RWPE2 (cell line): ENCODE results near the gene AGPAT1.

ENCODE experiments used
- ATAC-seq: fragments of 200-7000 bp; cut with Tn5 transposase; 3 replicates; pipeline ENCODE4 v1.9.1; 2021; ENCODE audit warnings: low read depth
- DNase-seq: peaks from one replicate; pipeline ENCODE4 v3.0.0-alpha.2; 2020; ENCODE audit warnings: low spot score
- H3K27ac ChIP-seq: fragments of 450-650 bp; 2 replicates; pipeline ENCODE4 v1.5.1; 2017; ENCODE audit warnings: mild to moderate bottlenecking; ENCODE audit not compliant: poor library complexity, severe bottlenecking
- H3K27me3 ChIP-seq: fragments of 250-450 bp; sonication (Bioruptor Pico); 2 replicates; pipeline ENCODE4 v1.5.1; 2021; ENCODE audit warnings: mild to moderate bottlenecking, moderate library complexity; ENCODE audit not compliant: insufficient read depth, poor library complexity, severe bottlenecking
- H3K36me3 ChIP-seq: fragments of 250-450 bp; sonication (Bioruptor Pico); 2 replicates; pipeline ENCODE4 v1.5.1; 2020; ENCODE audit warnings: low read depth, mild to moderate bottlenecking, moderate library complexity
- H3K4me1 ChIP-seq: fragments of 250-450 bp; sonication (Bioruptor Pico); 2 replicates; pipeline ENCODE4 v1.5.1; 2021; ENCODE audit warnings: mild to moderate bottlenecking, moderate library complexity; ENCODE audit not compliant: insufficient read depth, poor library complexity, severe bottlenecking
- H3K4me3 ChIP-seq: fragments of 250-450 bp; sonication (Bioruptor Pico); 2 replicates; pipeline ENCODE4 v1.5.1; 2021; ENCODE audit warnings: mild to moderate bottlenecking, moderate library complexity; ENCODE audit not compliant: severe bottlenecking
- H3K9me3 ChIP-seq: fragments of 250-450 bp; sonication (Bioruptor Pico); 2 replicates; pipeline ENCODE4 v1.5.1; 2021; ENCODE audit warnings: mild to moderate bottlenecking, moderate library complexity; ENCODE audit not compliant: severe bottlenecking
- TF ChIP-seq, protein P1 (sequence below): fragments of 450-650 bp; IDR thresholded peaks from one replicate; pipeline ENCODE4 v1.5.1; 2017; ENCODE audit warnings: mild to moderate bottlenecking, moderate library complexity; ENCODE audit not compliant: poor library complexity, severe bottlenecking

The AGPAT1 gene

DNA sequence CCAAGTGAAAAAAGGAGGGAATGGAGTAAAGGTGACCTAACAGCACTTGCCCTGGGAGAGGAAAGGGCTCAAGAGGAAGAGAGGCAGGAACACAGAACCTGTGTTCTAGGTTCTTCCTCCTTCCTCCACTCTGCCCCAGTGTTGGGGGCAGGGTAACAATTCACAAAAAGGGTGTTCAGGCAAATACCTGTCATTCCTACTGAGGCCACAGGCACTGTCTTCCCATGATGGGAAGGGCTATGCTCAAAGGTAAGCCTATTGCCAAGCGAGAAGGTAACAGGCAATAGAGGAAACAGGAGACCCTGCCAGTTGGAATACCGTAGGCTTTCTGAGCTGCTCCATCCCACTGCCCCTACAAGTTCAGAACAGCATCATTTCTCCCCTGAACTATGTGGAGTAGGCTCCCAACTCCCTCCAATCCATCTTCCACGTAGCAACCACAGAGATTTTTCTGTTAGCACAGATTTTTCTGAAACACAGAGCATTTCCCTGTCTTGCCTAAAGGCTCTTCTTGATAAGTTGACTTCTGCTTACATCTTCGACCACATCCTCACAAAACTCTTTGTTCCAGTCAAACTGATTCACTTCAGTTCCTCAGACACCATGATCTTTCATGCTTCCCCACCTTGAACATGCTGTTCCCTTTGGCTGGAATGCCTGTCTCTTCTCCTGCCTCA lies 2.7 kb downstream of the AGPAT1 start:
- Histone ChIP-seq H3K36me3 (peaks cover 26% of the 10 kb centered on the region), H3K27me3 (no peaks in the 10 kb centered on the region), H3K27ac (no peak overlapping the region), H3K4me3 (no peak overlapping the region), H3K4me1 (peaks cover 4% of the 10 kb centered on the region), H3K9me3 (no peaks in the 10 kb centered on the region)
- TF ChIP-seq, protein P1, sequence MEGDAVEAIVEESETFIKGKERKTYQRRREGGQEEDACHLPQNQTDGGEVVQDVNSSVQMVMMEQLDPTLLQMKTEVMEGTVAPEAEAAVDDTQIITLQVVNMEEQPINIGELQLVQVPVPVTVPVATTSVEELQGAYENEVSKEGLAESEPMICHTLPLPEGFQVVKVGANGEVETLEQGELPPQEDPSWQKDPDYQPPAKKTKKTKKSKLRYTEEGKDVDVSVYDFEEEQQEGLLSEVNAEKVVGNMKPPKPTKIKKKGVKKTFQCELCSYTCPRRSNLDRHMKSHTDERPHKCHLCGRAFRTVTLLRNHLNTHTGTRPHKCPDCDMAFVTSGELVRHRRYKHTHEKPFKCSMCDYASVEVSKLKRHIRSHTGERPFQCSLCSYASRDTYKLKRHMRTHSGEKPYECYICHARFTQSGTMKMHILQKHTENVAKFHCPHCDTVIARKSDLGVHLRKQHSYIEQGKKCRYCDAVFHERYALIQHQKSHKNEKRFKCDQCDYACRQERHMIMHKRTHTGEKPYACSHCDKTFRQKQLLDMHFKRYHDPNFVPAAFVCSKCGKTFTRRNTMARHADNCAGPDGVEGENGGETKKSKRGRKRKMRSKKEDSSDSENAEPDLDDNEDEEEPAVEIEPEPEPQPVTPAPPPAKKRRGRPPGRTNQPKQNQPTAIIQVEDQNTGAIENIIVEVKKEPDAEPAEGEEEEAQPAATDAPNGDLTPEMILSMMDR = no peak
- ATAC-seq (no peak), DNase-seq (no peak)

DNA sequence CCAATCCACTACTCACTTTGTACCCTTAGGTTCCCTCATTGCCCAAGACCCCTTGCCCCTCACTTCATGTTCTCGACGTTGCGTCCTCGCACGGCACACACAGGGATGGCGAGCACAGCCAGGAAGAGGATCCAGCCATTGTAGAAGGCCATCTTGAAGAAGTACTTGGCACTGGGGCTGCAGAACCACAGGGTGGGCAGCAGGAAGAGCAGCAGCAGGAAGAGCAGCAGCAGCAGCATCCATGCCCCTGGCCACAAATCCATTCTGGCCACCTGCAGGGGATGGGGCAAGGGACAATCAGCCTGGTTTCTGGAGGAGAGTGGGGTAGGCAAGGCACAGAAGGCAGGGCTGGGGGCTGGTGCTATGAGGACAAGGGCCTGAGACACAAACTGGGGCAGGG lies 4.7 kb downstream of the AGPAT1 start:
- H3K4me3 ChIP-seq = no peak overlapping the region
- TF ChIP-seq, protein P1 = no peak
- H3K27me3 ChIP-seq = no peaks in the 10 kb centered on the region
- DNase-seq = no peak
- H3K9me3 ChIP-seq = no peaks in the 10 kb centered on the region
- H3K36me3 ChIP-seq = peaks cover 37% of the 10 kb centered on the region
- ATAC-seq = no peak
- peaks cover 1% of the 10 kb centered on the region for H3K4me1 ChIP-seq
- no peak overlapping the region for H3K27ac ChIP-seq

- Histone ChIP-seq H3K27ac (no peak overlapping the region), H3K27me3 (no peaks in the 10 kb centered on the region), H3K4me1 (no peaks in the 10 kb centered on the region), H3K9me3 (no peaks in the 10 kb centered on the region), H3K36me3 (peaks cover 40% of the 10 kb centered on the region), H3K4me3 (no peak overlapping the region)
- DNase-seq (no peak), ATAC-seq (no peak)
- TF ChIP-seq, protein P1 = no peak
These were observed 5.6 kb downstream of the AGPAT1 start for GRCh38 chr6:32170294-32170693.

- Histone ChIP-seq H3K27ac (no peak overlapping the region), H3K27me3 (no peaks in the 10 kb centered on the region), H3K36me3 (peaks cover 40% of the 10 kb centered on the region), H3K4me3 (no peak overlapping the region), H3K9me3 (no peaks in the 10 kb centered on the region), H3K4me1 (no peaks in the 10 kb centered on the region)
- peak; percentile 20; the same call in 2 of the 3 replicates for ATAC-seq
- TF ChIP-seq, protein P1 = no peak
- DNase-seq = no peak
These were observed 6.9 kb downstream of the AGPAT1 start for GRCh38 chr6:32168807-32169591.

GRCh38 chr6:32168350-32168749 lies 7.5 kb downstream of the AGPAT1 start:
- DNase-seq (no peak), ATAC-seq (no peak)
- Histone ChIP-seq H3K36me3 (peaks cover 43% of the 10 kb centered on the region), H3K9me3 (no peaks in the 10 kb centered on the region), H3K4me1 (no peaks in the 10 kb centered on the region), H3K27me3 (no peaks in the 10 kb centered on the region), H3K27ac (no peak overlapping the region), H3K4me3 (no peak overlapping the region)
- TF ChIP-seq, protein P1 = no peak
